Retinal pigment epithelial cell (primary cell): Measurements from ENCODE around the gene FRMD4A.

Experiments used
- DNase-seq: peaks from one replicate; pipeline ENCODE4 v3.0.0-alpha.2; 2010; ENCODE audit warnings: low read depth
- H3K4me3 ChIP-seq: 2 replicates; pipeline ENCODE4 v1.5.1; 2011; ENCODE audit warnings: mild to moderate bottlenecking, low read length, control low read depth, moderate library complexity
- CTCF ChIP-seq: conservative IDR thresholded peaks from 2 replicates; pipeline ENCODE4 v1.5.1; 2011; ENCODE audit warnings: low read depth, low read length, control low read depth, inconsistent platforms

FRMD4A gene

GRCh38 chr10:14163377-14164086 lies 167.2 kb downstream of the FRMD4A start:
- no peak for TF ChIP-seq CTCF
- H3K4me3 ChIP-seq: peak overlapping the region; percentile 5

GRCh38 chr10:14162629-14163344 lies 167.9 kb downstream of the FRMD4A start:
- peak; percentile 35 for DNase-seq
- TF ChIP-seq CTCF: no peak

More at GRCh38 chr10:14163377-14164086, 167.2 kb downstream of the FRMD4A start:
- DNase-seq: no peak

GRCh38 chr10:14162061-14162460 lies 168.7 kb downstream of the FRMD4A start:
- no peak for TF ChIP-seq CTCF
- H3K4me3 ChIP-seq: no peak overlapping the region
- no peak for DNase-seq

More at GRCh38 chr10:14162629-14163344, 167.9 kb downstream of the FRMD4A start:
- H3K4me3 ChIP-seq: no peak overlapping the region

- H3K4me3 ChIP-seq: no peak overlapping the region
- TF ChIP-seq CTCF: no peak
- DNase-seq: no peak
These were observed 170.4 kb downstream of the FRMD4A start for GRCh38 chr10:14160299-14160698.

- no peak for TF ChIP-seq CTCF
- DNase-seq: no peak
- H3K4me3 ChIP-seq: no peak overlapping the region
These were observed 172.1 kb downstream of the FRMD4A start for GRCh38 chr10:14158575-14158974.

GRCh38 chr10:14156104-14156503 lies 174.6 kb downstream of the FRMD4A start:
- no peak overlapping the region for H3K4me3 ChIP-seq
- no peak for DNase-seq
- TF ChIP-seq CTCF: no peak
